ENCODE measurements around the gene MYO18A. TPM values are rescaled to one million over a fixed set of nuclear protein-coding genes. Genes with fewer than 3 reads are reported as not detected.
A peak's percentile ranks its signal among the peaks of the same experiment; 100 is the strongest.
"Not testable (repeated sequence)": the region's sequence is repeated elsewhere in the genome, so short reads cannot be mapped to it uniquely, and the experiment has no call there.

The MYO18A gene
- total RNA-seq, 2 donors from 2014 or later: 84.8 to 110 TPM

- ATAC-seq; DNase-seq; intact Hi-C loops (cut with DNase I, micrococcal nuclease): not testable (repeated sequence)
Observed at GRCh38 chr17:29204068-29204804, 24.0 kb upstream of the MYO18A start.

GRCh38 chr17:29197516-29198272 is 17.5 kb upstream of the MYO18A start:
- DNase-seq (no peak), ATAC-seq (no peak)
- intact Hi-C loops (cut with DNase I, micrococcal nuclease): no loop called here

GRCh38 chr17:29196769-29197515 is 16.7 kb upstream of the MYO18A start:
- ATAC-seq: no peak
- intact Hi-C loops (cut with DNase I, micrococcal nuclease): no loop called here
- DNase-seq: no peak

GRCh38 chr17:29195465-29196081 is 15.4 kb upstream of the MYO18A start:
- intact Hi-C loops (cut with DNase I, micrococcal nuclease): no loop called here
- DNase-seq (no peak), ATAC-seq (no peak)

- intact Hi-C loops (cut with DNase I, micrococcal nuclease): no loop called here
- ATAC-seq (no peak), DNase-seq (no peak)
Observed at GRCh38 chr17:29194669-29195068, 14.5 kb upstream of the MYO18A start.

GRCh38 chr17:29193146-29193545 is 12.9 kb upstream of the MYO18A start:
- ATAC-seq (no peak), DNase-seq (no peak)
- intact Hi-C loops (cut with DNase I, micrococcal nuclease): no loop called here

- no peak for ATAC-seq
- no peak for DNase-seq
- intact Hi-C loops (cut with DNase I, micrococcal nuclease): no loop called here
Observed at GRCh38 chr17:29190592-29191207, 10.5 kb upstream of the MYO18A start.

GRCh38 chr17:29190039-29190438 is 9.8 kb upstream of the MYO18A start:
- intact Hi-C loops (cut with DNase I, micrococcal nuclease): no loop called here
- DNase-seq: no peak
- no peak for ATAC-seq

GRCh38 chr17:29189355-29189754 is 9.2 kb upstream of the MYO18A start:
- intact Hi-C loops (cut with DNase I, micrococcal nuclease): no loop called here
- no peak for DNase-seq
- no peak for ATAC-seq

GRCh38 chr17:29181226-29181625 is 1.0 kb upstream of the MYO18A start:
- intact Hi-C loops (cut with DNase I, micrococcal nuclease): no loop called here
- ATAC-seq (no peak), DNase-seq (no peak)

GRCh38 chr17:29180788-29181160 is 576 bp upstream of the MYO18A start:
- DNase-seq: no peak
- no peak for ATAC-seq
- intact Hi-C loops (cut with DNase I, micrococcal nuclease): no loop called here

- intact Hi-C loops (cut with DNase I, micrococcal nuclease): no loop called here
- DNase-seq: peak; percentile 89 to 93
- ATAC-seq: peak; percentile 64
Observed at GRCh38 chr17:29179232-29180033, 765 bp downstream of the MYO18A start.

GRCh38 chr17:29178750-29179231 is 1.4 kb downstream of the MYO18A start:
- DNase-seq: peak; percentile 47 to 68
- ATAC-seq: peak; percentile 39
- intact Hi-C loops (cut with DNase I, micrococcal nuclease): no loop called here

GRCh38 chr17:29177871-29178749 is 2.1 kb downstream of the MYO18A start:
- peak; percentile 59 for ATAC-seq
- DNase-seq: peak; percentile 68 to 83
- intact Hi-C loops (cut with DNase I, micrococcal nuclease): no loop called here

GRCh38 chr17:29177541-29177870 is 2.7 kb downstream of the MYO18A start:
- no peak for DNase-seq
- intact Hi-C loops (cut with DNase I, micrococcal nuclease): no loop called here
- no peak for ATAC-seq

GRCh38 chr17:29176558-29177351 is 3.4 kb downstream of the MYO18A start:
- peak; percentile 57 for ATAC-seq
- intact Hi-C loops (cut with DNase I, micrococcal nuclease): no loop called here
- peak; percentile 79 to 84 for DNase-seq
